ENCODE results near the gene TRPM1.

Gene TRPM1

DNA sequence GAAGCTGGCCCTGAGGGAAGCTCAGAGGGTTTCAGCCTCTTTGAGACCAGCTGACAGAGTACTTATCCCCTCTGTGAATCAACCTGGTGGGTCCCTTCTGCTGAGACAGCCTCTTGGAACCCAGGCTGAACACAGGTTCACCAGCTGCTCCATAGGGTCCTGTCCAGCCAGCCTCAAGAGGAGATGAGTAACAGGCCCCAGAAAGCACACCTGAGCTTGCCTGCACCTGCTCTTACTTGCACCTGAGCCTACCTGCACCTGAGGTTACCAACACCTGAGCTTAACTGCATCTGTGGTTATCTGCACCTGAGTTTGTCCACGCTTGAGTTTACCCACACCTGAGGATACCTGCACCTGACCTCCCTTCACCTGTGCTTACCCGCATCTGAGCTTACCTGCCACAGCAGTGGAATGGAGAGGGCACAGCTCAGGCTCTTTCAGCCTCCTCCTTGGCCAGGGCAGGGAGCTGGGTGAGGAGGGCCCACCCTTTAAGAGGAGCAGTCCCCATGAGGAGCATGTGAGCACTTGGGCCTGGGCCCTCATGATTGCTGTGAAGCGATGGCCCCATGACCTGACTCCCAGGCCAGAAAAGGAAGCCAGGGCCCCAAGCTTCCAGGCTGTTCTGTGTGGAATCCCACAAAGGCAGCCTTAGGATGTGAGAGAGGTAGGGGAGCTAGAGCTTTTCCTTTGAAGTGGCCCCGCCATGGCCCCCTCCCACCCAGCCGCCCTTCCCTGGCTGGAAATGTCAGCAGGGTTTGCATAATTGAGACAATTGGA lies at the start of gene TRPM1:
Gene TRPM1 (minus strand): TSS at position 464 of the 777 bp plus-strand sequence. CDS start 20,370 bp downstream, outside the sequence.
- DNase-seq = peak; percentile 59

DNA sequence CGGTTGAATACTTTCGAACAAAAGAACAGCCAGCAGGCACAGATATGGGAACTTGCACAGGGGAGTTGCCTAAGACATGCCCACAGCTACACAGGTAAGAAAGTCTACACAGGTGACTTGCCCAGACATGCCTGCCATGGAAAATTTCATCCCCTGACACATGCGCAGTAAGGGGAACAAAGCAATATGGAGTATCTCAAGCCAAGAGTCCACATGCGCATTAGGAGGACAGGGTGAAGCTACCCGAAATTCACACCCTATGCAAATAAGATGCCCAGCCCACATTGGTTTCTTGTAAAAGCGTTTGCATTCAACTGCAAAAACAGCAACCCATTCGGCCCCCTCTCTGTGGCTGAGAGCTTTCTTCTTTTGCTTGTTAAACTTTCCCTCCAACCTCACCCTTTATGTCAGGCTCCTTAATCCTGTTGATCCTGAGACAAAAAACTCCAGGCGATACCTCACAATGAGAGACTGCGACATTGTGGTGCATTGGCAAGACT lies 49.3 kb upstream of the TRPM1 start:
- no peak for DNase-seq

DNA sequence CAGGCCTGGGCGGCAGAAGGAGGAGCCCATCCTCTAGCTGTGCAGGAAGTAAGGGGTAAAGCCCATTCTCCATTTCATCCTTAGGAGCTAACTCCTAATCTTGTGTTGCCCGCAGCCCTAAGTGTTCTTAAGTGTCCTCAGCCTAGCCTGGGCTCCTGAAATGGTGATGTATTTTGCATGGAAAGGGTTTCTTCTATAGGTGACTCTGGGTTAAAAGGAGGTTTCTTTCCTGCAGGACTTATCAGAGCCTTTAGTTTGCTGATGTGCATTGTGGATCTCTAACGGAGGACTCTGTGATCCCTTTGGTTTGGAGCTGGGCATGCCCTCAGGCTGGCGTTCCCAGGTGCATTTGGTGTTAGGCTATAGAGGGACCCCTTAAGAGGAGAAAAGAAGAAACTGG lies 48.5 kb upstream of the TRPM1 start:
- DNase-seq = no peak

DNA sequence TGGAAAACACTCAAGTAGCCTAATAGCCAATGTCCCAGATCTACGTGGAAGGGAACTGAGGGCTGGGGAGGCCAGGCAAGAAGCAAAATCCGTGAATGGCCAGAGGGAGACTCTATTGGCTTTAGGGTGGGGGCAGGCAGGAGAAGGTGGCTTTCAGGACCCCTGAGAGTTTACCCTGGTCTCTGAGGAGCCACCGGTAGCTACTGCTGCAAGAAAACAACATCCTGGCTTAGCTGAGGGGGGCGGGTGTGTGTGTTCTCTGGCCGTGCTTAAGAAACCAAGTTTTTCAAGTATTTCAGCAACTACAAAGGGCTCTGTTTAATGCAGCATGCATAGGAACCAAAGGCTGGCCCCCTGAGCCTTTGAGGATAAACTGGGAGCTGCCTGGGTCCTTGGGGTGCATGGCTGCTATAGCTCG lies 47.6 kb upstream of the TRPM1 start:
- no peak for DNase-seq

DNA sequence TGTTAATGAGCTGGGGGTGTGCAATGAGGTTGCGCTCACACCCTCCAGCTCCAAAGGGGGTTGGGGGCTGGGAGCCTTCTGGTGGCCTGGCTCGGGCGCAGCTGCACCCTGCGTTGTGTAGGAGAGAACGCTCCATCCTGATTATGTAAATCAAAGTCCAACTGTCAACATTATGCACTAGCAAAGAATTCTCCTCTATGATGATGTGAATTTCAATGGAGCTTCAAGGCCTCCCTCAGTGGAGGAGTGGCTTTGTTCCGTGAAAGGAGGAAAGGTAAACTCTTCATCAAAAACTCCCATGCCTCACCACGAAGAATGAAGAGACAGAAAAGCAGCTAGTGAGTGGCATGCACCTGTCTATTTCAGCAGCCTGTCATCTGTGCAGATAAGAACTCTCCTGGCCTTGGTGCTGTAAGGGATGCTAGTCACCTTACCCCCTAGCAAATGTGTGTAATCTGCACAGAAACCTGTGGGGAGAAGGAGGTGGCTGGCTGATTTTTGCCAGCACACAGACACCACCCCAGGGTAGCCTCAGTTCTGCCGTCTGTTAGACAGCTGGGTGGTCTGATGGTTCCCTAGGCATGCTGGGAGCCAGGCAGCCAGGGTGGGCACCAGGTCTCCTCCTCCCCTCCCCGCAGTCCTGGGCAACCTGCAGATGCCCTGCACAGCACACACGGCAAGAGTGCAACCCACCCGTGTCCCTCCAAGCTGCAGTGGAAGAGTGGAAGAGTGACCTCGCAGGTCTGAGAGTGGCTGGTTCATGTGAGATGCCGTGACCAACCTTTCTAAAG lies 47.0 kb upstream of the TRPM1 start:
- DNase-seq = peak; percentile 48

DNA sequence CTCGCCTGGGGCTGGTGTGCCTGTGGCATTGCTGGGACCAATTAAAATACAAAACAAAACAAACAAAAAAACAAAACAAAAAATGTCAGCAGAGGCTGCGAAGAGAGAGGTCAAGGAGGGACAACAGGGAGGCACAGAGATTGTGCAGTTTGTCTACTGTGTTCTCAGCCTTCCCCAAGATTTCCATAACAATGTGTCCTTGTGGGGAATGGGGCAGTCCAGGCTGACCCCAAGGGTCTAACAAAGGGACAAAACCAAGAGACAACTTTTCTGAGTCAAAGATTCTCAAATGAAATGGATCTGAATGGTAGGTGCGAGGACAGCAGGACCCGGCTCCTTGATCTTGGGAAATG lies 46.4 kb upstream of the TRPM1 start:
- DNase-seq = no peak

DNA sequence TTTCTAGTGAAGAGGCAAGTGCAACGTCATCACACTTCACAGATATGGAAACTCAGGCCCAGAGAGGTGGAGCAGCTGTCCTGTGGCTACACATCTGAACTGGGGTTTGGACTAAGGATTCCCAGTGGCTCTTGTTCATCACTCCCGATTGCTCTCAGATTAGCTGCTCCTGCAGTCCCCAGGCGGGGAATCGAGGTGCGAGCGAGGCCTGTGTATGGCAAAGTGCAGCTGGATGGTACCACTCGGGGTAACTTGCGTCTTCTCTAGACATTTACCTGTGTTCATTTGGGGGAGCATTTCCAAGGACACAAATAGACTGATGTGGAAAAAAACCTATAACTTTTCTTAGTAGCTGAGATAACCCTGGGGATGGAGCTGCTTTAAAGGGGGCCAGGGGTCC lies 45.9 kb upstream of the TRPM1 start:
- DNase-seq = no peak

DNA sequence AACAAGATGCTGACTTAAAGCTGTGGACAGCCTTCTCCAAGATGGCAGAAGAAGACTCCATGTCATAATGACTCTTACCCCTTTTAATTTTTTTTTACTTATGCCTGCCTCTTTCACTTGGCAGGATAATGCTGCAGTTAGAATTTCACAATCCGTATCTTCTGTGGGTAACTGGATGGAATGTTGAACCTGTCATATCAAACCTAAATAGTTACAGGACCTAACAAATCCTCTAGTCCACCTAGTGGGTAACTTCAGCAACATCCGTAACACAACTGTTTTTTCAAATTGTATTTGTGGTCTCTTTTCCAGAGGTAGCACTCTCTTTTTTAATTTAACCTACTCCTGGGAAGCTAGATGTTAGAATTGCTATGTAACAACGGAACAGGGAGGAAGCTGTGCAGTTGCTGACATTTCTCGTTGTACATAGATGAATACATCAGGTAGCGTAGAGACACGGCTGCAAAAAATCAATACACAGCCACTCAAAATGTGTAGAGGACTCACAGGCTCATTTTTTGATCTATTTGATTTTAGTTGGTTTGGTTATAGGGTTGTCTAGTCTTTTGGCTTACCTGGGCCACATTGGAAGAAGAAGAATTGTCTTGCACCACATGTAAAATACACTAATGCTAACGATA lies 43.9 kb upstream of the TRPM1 start:
- DNase-seq = no peak

DNA sequence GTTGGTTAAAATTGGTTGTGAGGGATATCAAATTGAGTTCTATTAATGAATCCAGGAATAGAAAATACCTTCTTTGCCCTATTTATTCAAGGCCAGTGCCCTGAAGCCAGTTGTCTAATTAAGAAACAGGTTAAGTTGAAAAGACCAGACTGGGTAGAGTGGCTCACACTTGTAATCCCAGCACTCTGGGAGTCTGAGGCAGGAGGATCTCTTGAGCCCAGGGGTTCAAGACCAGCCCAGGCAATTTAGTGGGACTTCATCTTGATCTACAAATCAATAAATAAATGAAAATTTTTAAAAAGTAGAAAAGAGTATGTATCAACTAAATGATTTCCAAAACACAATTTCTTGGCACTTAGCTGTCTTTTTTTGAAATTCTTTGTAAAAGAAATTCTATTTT lies 40.3 kb upstream of the TRPM1 start:
- no peak for DNase-seq

DNA sequence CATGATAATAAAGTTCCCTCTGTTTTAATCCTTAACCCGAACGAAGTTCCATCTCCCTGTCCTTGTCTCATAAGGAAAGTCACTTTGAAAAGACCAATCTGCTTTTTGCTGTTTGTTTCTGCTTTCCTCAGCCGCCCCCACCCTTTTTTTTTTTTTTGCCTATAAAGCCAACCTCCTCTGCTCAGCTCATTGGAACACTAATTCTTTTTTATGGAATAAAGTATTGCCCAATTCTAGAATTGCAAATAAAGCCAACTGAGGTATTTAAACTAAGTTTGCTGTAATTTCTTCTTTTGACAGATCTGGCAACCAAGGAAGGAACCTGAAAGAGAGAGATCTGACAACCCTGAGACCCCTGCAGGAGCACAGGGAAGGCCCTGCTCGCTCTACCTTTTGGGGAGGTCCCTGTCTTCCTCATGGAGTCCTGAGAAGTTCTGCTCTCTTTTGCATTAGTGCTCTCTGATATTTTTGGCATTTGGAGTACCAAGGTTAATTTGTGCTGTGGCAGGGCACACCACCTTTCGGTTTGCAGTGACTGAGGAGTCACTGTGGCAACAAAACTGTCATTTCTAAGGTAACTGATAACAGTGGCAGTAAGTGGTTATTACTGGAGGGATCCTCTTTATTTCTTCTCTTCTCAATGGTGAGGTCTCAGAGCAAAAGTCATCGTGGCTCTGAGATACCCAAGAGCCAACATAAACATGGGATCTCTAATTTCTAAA lies 35.2 kb upstream of the TRPM1 start:
- no peak for DNase-seq

DNA sequence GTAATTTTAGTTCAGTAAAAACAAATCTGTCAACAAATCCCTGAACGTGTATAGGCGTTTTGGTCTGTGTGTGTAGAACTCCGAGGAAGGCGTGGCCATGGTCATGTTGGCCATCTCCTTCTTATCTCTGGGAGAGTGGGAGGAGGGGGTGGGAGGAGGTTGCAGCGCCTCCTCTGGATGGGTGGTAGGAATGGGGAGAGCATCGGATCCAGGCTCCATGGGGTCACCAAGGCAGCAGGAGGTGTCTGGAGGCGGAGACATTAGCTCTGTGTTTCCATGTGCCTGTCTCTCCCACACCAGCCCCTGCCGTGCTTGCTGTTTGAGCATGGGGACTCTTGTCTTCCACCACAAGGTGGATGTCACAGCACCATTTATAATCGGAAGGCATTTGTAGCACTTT lies 34.5 kb upstream of the TRPM1 start:
- peak; percentile 26 for DNase-seq

DNA sequence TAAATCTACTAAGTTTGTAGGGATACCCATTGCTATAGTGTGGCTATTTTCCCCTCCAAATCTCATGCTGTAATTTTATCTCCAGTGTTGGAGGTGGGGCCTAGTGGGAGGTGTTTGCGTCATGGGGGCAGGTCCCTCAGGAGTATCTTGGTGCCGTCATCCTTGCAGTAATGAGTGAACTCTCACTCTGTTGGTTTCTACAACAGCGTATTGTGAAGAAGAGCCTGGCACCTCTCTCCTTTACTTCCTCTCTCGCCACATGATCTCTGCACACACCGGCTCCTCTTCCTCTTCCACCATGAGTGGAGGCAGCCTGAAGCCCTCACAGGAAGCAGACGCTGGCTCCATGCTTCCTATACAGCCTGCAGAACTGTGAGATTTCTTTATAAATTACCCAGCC lies 34.0 kb upstream of the TRPM1 start:
- DNase-seq = no peak

DNA sequence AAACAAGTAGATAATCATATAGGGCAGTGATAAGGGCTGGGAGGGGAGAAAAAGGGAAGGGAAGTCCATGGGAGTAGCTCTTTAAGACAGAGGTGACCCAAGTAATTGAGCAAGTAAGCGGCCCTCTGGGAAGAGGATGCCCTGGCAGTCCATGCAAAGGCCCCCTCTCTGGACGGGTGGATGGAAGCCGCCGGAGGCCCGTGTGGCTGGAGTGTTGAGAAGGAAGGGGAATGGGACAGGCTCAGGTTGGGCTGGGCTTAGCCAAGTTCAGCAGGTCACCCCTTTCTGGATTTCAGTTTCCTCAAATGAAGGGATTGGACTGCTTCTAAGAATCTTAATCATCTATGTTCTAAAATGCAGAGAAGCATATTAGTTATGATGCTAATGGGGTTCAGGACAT lies 32.4 kb upstream of the TRPM1 start:
- DNase-seq = no peak

DNA sequence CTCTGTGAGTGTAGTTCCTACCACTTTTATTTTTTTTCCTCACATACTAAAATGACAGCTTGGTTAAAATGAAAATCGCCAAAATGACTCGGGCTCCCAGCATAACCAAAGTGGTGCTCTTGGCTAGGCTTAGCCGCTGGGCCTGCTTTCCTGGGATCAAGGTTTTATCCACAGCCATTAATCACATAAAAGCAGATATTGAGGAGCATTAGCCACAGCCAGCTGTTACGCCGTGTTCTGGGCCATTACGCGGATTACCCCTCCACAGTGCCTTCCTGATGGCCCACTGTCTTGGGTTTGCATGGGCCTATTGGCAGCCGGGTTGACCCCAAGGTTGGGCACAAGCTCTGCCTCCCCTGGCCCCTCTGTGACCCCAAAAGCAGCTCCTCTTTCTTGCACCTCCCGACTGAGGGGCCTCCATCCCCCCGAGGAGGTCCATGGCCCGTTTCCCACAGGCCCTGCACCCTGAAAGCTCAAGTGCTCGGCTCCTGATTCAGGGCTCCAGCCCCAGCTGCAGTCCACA lies 30.4 kb upstream of the TRPM1 start:
- DNase-seq = peak; percentile 98

DNA sequence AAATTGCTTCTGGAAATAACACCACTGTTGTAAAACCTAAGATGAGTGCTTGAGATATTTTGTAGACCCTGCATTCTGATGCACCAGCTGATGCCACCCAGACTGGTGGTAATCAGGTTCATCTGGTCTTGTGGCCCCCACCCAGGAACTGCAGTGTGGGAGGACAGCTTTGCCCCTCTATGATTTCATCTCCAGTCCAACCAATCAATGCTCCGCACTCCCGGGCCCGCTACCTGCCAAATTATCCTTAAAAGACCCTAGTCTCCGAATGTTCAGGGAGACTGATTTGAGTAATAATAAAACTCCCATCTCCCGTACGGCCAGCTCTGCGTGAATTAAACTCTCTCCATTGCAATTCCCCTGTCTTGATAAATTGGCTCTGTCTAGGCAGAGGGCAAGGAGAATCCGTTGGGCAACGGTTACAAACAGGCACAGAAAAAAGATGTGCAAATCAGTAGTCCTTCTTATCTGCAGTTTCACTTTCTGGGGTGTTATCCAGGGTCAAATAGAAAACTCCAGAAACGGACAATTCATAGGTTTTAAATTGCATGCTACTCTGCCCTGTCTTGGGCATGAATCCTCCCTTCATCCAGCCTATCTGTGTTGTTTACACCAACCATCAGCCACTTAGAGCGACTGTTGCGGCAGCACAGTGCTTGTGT lies 29.2 kb upstream of the TRPM1 start:
- peak; percentile 47 for DNase-seq

DNA sequence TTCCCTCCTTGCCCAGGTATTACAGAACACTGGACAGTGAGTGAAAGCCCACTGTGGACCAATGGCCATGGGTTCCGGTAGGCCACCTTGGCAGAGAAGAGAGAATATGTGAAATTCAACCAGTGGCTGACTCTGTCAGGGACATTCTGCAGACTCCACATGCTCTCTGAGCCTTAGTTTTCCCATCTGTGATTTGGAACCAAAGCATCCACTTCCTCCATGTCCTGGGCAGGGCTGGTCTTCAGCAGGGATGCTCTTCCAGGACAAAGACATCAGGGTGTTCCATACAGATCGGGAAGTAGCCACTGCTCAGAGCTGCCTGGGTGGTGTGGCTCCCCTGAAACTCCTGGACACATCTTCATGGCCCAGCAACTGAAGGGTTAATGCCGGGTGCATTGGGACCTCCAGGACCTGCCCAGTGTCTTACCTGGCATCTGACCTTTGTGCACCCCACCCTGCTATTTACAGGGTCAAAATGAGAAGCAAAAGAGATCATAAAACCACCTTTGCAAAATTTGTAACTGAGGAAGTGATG lies 28.3 kb upstream of the TRPM1 start:
- no peak for DNase-seq

DNA sequence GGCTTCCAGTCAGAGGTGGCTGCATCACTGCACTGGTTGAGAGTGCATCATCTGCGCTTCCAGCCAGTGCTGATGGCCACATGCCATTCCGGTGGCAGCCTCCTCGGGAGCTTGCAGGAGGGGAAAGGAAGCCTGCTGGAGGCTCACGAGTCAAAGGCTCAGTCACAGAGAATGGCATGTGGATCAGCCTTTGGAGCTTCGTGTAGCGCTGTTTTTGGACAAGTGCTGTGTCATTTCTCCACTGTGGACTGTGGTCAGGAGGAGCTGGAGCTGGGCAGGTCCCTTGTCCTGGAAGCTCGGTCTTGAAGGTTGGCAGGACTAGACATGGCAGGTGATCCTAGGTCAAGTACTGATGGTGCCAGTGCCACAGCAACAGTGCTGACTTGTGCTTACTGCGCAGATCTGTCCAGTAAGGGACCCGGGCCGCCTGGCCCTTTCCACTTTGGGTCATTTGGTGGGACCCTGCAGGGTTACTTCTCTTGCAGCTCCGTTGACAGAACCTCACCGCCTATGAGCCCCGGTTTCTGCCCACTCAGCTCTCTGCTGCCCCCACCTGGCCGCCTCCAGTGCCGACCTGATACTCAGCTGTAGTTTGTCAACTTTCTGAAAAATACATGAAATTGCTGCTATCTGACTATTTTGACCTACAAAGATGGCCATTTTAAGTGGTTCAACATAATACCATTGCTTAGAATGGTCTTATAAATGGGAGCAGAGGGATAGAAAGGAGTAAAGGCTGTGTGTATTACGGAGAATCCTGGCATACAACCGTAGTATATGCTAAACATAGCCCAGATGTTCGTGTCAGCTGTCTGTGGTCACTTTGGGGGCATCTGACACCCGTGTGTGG lies 27.6 kb upstream of the TRPM1 start:
- peak; percentile 74 for DNase-seq

DNA sequence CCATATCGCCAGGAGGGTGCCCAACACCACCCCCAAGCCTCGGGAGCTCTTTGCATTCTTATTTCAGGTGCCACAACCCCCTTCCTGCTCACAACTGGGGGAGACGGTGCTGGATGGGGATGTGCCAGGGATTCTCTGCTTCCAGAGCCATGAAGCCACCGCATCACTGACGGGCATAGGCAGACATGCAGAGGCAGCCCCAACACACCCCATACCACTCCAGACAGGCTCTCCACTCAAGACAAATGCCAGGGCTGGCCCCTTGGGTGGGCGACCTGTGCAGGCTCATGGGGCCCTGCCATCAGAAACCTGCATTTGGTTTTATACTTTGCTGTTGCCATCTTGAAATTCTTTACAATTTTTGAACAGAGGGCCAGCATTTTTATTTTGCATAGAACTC lies 27.0 kb upstream of the TRPM1 start:
- no peak for DNase-seq

DNA sequence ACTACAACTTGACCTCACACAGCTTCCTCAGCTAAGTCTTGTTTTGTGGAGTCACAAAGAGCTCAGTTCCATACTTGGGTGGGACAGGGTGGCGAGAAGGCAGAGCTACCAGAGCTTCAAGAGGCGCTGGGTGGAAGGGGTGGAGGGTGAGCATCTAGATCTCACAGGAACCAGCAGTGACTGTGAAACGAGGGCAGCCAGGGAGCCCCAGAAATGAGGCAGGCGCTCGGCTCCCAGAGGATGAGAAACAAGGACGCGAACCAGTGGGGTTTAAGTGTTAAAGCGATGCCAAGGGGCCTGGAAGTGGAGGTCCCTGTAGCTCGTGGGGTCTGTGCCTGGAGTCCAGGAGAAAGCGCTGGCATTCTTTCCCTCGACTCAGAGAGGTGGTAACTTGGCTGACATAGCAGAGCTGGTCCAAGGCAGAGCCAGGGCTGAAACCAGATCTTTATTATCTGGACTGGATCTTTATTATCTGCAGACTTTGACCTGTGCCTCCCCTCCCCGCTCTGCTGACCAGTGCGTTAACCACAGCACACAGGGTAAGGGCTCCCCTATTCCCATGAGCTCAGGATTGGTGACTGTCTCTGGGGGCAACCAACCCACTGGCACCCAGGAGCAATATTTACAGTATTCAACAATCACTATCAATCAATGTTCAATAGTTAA lies 26.2 kb upstream of the TRPM1 start:
- DNase-seq = no peak

DNA sequence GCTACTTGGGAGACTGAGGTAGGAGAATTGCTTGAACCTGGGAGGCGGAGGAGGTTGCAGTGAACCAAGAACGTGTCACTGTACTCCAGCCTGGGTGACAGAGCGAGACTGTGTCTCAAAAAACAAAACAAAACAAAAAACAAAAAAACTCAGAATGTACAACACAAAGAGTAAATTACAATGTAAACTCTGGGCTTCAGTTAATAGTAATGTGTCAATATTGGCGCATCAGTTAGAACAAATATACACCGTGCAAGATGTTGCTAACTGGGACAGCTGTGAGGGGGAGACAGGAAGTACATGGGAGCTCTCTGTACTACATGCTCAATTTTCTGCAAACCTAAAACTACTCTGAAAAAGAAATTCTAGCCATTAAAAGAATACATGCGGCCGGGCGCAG lies 23.5 kb upstream of the TRPM1 start:
- no peak for DNase-seq

Measured in NCI-H82 (cell line).